ENCODE results near the gene CPSF2.
"Not testable (repeated sequence)": the region's sequence is repeated elsewhere in the genome, so short reads cannot be mapped to it uniquely, and the experiment has no call there.

Gene CPSF2

GRCh38 chr14:92179178-92179577 is 57.4 kb downstream of the CPSF2 start:
- not testable (repeated sequence) for H3K4me2 ChIP-seq (ENCODE audit: low read length, poor library complexity, severe bottlenecking); H4K8ac ChIP-seq (ENCODE audit: low read length); H2BK120ac ChIP-seq (ENCODE audit: low read depth, low read length); H2BK15ac ChIP-seq (ENCODE audit: low read depth, poor library complexity, severe bottlenecking); H3K27me3 ChIP-seq (ENCODE audit: control insufficient read depth in 1 of 2, insufficient read depth in 1 of 2, low read length in 2 of 2); H4K91ac ChIP-seq (ENCODE audit: low read length); H3K23ac ChIP-seq (ENCODE audit: low read length in 2 of 2); H3K36me3 ChIP-seq (ENCODE audit: control insufficient read depth in 1 of 2, insufficient read depth in 2 of 2, low read depth in 1 of 2, low read length in 2 of 2); H3K9me3 ChIP-seq (ENCODE audit: control insufficient read depth, low read length); H3K4me3 ChIP-seq (ENCODE audit: insufficient read depth in 1 of 2, low read depth in 1 of 2, low read length in 2 of 2); H2AK5ac ChIP-seq (ENCODE audit: low read length, severe bottlenecking); H3K27ac ChIP-seq (ENCODE audit: low read length, poor library complexity, severe bottlenecking); H3K14ac ChIP-seq (ENCODE audit: low read length in 2 of 2); H3K4me1 ChIP-seq (ENCODE audit: control insufficient read depth, insufficient read depth, low read depth, low read length); H3K79me1 ChIP-seq (replicated peaks; ENCODE audit: low read length, poor library complexity, severe bottlenecking); H3K9ac ChIP-seq (ENCODE audit: low read length); DNase-seq; H2BK5ac ChIP-seq (ENCODE audit: low read depth, low read length, poor library complexity, severe bottlenecking); H2BK12ac ChIP-seq (ENCODE audit: low read length in 2 of 2); H3K4ac ChIP-seq (ENCODE audit: low read depth in 1 of 2, low read length in 2 of 2); H2AFZ ChIP-seq (ENCODE audit: low read depth, low read length); H3K18ac ChIP-seq (ENCODE audit: low read depth in 1 of 2, low read length in 2 of 2)

- 88% methylated on average over 6 of the region's 6 CpGs for WGBS
Measured at GRCh38 chr14:92185559-92185958, 63.8 kb downstream of the CPSF2 start.

GRCh38 chr14:92187616-92188015 is 65.8 kb downstream of the CPSF2 start:
- 86% methylated on average over 21 of the region's 23 CpGs for WGBS
- H3K14ac ChIP-seq (ENCODE audit: low read length in 2 of 2); H2AFZ ChIP-seq (ENCODE audit: low read depth, low read length); H3K9ac ChIP-seq (ENCODE audit: low read length); H3K36me3 ChIP-seq (ENCODE audit: control insufficient read depth in 1 of 2, insufficient read depth in 2 of 2, low read depth in 1 of 2, low read length in 2 of 2); H4K91ac ChIP-seq (ENCODE audit: low read length); H2AK5ac ChIP-seq (ENCODE audit: low read length, severe bottlenecking); H3K9me3 ChIP-seq (ENCODE audit: control insufficient read depth, low read length); H2BK15ac ChIP-seq (ENCODE audit: low read depth, poor library complexity, severe bottlenecking); H3K18ac ChIP-seq (ENCODE audit: low read depth in 1 of 2, low read length in 2 of 2); H3K23ac ChIP-seq (ENCODE audit: low read length in 2 of 2); H2BK12ac ChIP-seq (ENCODE audit: low read length in 2 of 2); H3K4ac ChIP-seq (ENCODE audit: low read depth in 1 of 2, low read length in 2 of 2); H3K4me2 ChIP-seq (ENCODE audit: low read length, poor library complexity, severe bottlenecking); DNase-seq; H3K4me1 ChIP-seq (ENCODE audit: control insufficient read depth, insufficient read depth, low read depth, low read length); H3K4me3 ChIP-seq (ENCODE audit: insufficient read depth in 1 of 2, low read depth in 1 of 2, low read length in 2 of 2); H4K8ac ChIP-seq (ENCODE audit: low read length); H3K27me3 ChIP-seq (ENCODE audit: control insufficient read depth in 1 of 2, insufficient read depth in 1 of 2, low read length in 2 of 2); H3K79me1 ChIP-seq (replicated peaks; ENCODE audit: low read length, poor library complexity, severe bottlenecking); H2BK120ac ChIP-seq (ENCODE audit: low read depth, low read length); H3K27ac ChIP-seq (ENCODE audit: low read length, poor library complexity, severe bottlenecking); H2BK5ac ChIP-seq (ENCODE audit: low read depth, low read length, poor library complexity, severe bottlenecking): not testable (repeated sequence)

More at GRCh38 chr14:92185559-92185958, 63.8 kb downstream of the CPSF2 start:
- Histone ChIP-seq H2BK120ac (ENCODE audit: low read depth, low read length) (no peak overlapping the region), H3K9me3 (ENCODE audit: control insufficient read depth, low read length) (no peaks in the 10 kb centered on the region), H3K4me2 (ENCODE audit: low read length, poor library complexity, severe bottlenecking) (no peak overlapping the region), H3K27me3 (ENCODE audit: control insufficient read depth in 1 of 2, insufficient read depth in 1 of 2, low read length in 2 of 2) (no peaks in the 10 kb centered on the region), H2BK12ac (ENCODE audit: low read length in 2 of 2) (no peak overlapping the region), H3K4me1 (ENCODE audit: control insufficient read depth, insufficient read depth, low read depth, low read length) (no peaks in the 10 kb centered on the region), H3K9ac (ENCODE audit: low read length) (no peak overlapping the region), H4K91ac (ENCODE audit: low read length) (no peak overlapping the region), H3K14ac (ENCODE audit: low read length in 2 of 2) (no peak overlapping the region), H3K18ac (ENCODE audit: low read depth in 1 of 2, low read length in 2 of 2) (no peak overlapping the region), H3K27ac (ENCODE audit: low read length, poor library complexity, severe bottlenecking) (no peak overlapping the region), H2BK5ac (ENCODE audit: low read depth, low read length, poor library complexity, severe bottlenecking) (no peak overlapping the region), H3K4me3 (ENCODE audit: insufficient read depth in 1 of 2, low read depth in 1 of 2, low read length in 2 of 2) (no peak overlapping the region), H4K8ac (ENCODE audit: low read length) (no peak overlapping the region), H3K36me3 (ENCODE audit: control insufficient read depth in 1 of 2, insufficient read depth in 2 of 2, low read depth in 1 of 2, low read length in 2 of 2) (no peaks in the 10 kb centered on the region), H2AFZ (ENCODE audit: low read depth, low read length) (no peak overlapping the region), H3K4ac (ENCODE audit: low read depth in 1 of 2, low read length in 2 of 2) (no peak overlapping the region), H3K23ac (ENCODE audit: low read length in 2 of 2) (no peak overlapping the region), H2BK15ac (ENCODE audit: low read depth, poor library complexity, severe bottlenecking) (no peak overlapping the region), H2AK5ac (ENCODE audit: low read length, severe bottlenecking) (no peak overlapping the region), H3K79me1 (replicated peaks; ENCODE audit: low read length, poor library complexity, severe bottlenecking) (no peaks in the 10 kb centered on the region)
- no peak for DNase-seq

GRCh38 chr14:92190768-92191167 is 69.0 kb downstream of the CPSF2 start:
- 81% methylated on average over 6 of the region's 6 CpGs for WGBS
- Histone ChIP-seq H3K27ac (ENCODE audit: low read length, poor library complexity, severe bottlenecking) (no peak overlapping the region), H2BK5ac (ENCODE audit: low read depth, low read length, poor library complexity, severe bottlenecking) (no peak overlapping the region), H3K4ac (ENCODE audit: low read depth in 1 of 2, low read length in 2 of 2) (no peak overlapping the region), H3K4me1 (ENCODE audit: control insufficient read depth, insufficient read depth, low read depth, low read length) (no peaks in the 10 kb centered on the region), H3K9me3 (ENCODE audit: control insufficient read depth, low read length) (no peaks in the 10 kb centered on the region), H3K36me3 (ENCODE audit: control insufficient read depth in 1 of 2, insufficient read depth in 2 of 2, low read depth in 1 of 2, low read length in 2 of 2) (no peaks in the 10 kb centered on the region), H3K9ac (ENCODE audit: low read length) (no peak overlapping the region), H2BK15ac (ENCODE audit: low read depth, poor library complexity, severe bottlenecking) (no peak overlapping the region), H2AFZ (ENCODE audit: low read depth, low read length) (no peak overlapping the region), H3K18ac (ENCODE audit: low read depth in 1 of 2, low read length in 2 of 2) (no peak overlapping the region), H3K79me1 (replicated peaks; ENCODE audit: low read length, poor library complexity, severe bottlenecking) (no peaks in the 10 kb centered on the region), H3K23ac (ENCODE audit: low read length in 2 of 2) (no peak overlapping the region), H4K8ac (ENCODE audit: low read length) (no peak overlapping the region), H3K14ac (ENCODE audit: low read length in 2 of 2) (no peak overlapping the region), H2BK12ac (ENCODE audit: low read length in 2 of 2) (no peak overlapping the region), H4K91ac (ENCODE audit: low read length) (no peak overlapping the region), H3K4me3 (ENCODE audit: insufficient read depth in 1 of 2, low read depth in 1 of 2, low read length in 2 of 2) (no peak overlapping the region), H2BK120ac (ENCODE audit: low read depth, low read length) (no peak overlapping the region), H3K4me2 (ENCODE audit: low read length, poor library complexity, severe bottlenecking) (no peak overlapping the region), H3K27me3 (ENCODE audit: control insufficient read depth in 1 of 2, insufficient read depth in 1 of 2, low read length in 2 of 2) (no peaks in the 10 kb centered on the region), H2AK5ac (ENCODE audit: low read length, severe bottlenecking) (no peak overlapping the region)
- DNase-seq = no peak
